OCI-LY1 (cell line): ENCODE measurements around the gene OLFML2B.

ENCODE experiments used
- CTCF ChIP-seq: fragments of 200-600 bp; sonication (generic), shearing (Covaris generic); IDR thresholded peaks from 2 replicates; pipeline ENCODE4 v1.5.1; 2017; ENCODE audit warnings: mild to moderate bottlenecking, antibody characterized with exemption, low read length, moderate library complexity, mixed read lengths
- EZH2 ChIP-seq: fragments of 200-600 bp; sonication (generic), shearing (Covaris generic); IDR thresholded peaks from 2 replicates; pipeline ENCODE4 v1.8.0; 2017; ENCODE audit warnings: borderline replicate concordance, mixed run types, mild to moderate bottlenecking, antibody characterized with exemption, low read length, moderate library complexity, mixed read lengths

GRCh38 chr1:161989786-161990185, 33.9 kb downstream of the OLFML2B start:
- no peak for TF ChIP-seq CTCF
- TF ChIP-seq EZH2 = no peak
